ENCODE data around the gene HSPB9. TPM values are rescaled to one million over a fixed set of nuclear protein-coding genes. Genes with fewer than 3 reads are reported as not detected.
"Not testable (repeated sequence)": the region's sequence is repeated elsewhere in the genome, so short reads cannot be mapped to it uniquely, and the experiment has no call there.

The HSPB9 gene
- polyA plus RNA-seq, 4 donors: 0.16 to 0.27 (median 0.23) TPM; not detected in 1

DNA sequence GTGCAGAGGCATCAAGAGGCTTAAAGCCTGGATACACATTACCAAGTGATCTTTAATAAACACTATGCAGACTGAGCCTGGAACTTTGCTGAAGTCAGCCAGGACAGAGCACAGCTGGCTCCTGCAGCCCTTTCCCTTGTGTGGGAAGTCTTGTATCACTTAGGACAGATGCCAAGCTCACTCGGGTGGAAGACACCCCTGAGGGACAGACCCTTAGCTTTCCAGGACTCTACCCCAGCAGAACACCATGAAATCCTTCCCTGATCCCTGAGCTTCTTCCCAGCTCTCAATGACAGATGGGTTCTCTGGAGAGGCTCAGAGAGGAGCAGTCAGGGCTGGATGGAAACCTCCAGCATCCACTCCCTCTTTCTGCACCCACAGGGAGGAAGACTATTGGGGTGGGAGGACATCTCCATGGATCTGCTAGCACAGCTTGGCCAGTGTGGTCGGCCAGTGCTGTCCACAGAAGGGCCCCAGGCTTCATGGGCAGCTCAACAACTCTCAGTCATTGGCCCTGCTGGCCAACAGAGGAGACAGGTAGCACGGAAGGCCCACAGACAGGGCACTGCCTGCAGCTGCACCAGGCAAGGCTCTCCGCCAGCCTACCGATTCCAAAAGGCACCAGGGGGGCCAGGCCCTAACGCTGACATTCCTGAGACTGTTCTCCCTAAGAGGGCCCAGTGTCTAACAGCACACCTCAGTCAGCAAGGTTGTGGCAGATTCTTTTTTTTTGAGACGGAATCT is 16.3 kb downstream of the HSPB9 start:
- DNase-seq (ENCODE audit: low read depth in 4 of 4, low spot score in 3 of 4): no peak

GRCh38 chr17:42140690-42141089 is 18.1 kb downstream of the HSPB9 start:
- DNase-seq (ENCODE audit: low read depth in 4 of 4, low spot score in 3 of 4): not testable (repeated sequence)

DNA sequence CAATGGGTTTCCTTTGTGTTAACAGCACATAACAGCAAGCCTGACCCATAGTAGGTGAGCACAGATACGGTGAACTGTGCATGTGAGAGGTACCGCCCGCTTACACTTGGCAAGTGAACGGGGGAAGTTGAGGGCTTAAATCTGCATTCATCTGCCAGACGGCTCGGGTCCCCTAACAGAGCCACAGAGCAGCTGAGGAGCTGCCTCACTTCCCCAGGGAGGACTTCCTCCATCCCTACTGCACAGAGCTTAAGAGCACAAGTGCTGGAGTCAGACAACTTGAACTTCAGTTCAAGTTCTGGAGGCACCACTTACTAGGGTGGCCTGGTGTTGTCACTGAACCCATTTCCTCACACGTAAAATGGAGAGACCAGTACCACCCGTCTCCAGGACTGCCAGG is 18.8 kb downstream of the HSPB9 start:
- DNase-seq (ENCODE audit: low read depth in 4 of 4, low spot score in 3 of 4): no peak

DNA sequence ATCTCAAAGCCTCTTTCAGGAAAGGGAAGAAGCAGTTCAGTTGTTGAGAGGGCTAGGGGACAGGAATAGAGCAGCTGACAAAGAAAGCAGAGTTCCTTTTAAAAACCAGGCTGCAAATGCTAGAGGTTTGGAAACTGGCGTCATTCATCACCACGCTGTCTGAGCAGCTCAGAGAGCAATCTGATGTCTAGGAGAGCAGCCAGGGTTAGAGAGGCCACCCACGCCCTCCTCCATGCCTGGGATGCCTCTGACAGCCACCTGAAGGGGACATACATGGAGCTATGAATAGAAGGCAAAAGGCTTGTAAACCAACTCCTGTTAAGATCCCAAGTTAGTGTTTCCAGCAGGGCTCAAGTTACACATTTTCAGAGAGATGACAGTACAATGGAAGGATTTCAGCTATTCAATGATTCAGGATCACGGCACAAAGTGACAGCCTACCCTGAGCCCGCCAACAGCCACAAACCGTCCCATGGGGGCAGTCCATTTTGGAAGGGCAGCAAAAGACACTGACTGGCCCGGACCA is 19.8 kb downstream of the HSPB9 start:
- no peak for DNase-seq (ENCODE audit: low read depth in 4 of 4, low spot score in 3 of 4)

DNA sequence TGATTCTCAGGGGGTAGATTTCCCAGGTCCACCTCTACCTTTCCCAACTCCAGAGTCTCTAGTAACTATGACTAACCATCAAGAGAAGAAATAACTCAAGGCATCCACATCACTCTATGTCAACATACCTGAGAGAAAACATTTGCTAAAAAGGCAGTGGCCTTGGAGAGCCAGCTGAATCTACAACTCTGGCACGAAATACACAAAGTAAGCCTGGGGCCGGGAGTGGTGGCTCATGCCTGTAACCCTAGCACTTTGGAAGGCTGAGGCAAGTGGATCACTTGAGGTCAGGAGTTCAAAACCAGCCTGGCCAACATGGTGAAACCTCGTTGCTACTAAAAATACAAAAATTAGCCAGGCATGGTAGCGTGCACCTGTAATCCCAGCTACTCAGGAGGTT is 20.5 kb downstream of the HSPB9 start:
- DNase-seq (ENCODE audit: low read depth in 4 of 4, low spot score in 3 of 4): not testable (repeated sequence)

DNA sequence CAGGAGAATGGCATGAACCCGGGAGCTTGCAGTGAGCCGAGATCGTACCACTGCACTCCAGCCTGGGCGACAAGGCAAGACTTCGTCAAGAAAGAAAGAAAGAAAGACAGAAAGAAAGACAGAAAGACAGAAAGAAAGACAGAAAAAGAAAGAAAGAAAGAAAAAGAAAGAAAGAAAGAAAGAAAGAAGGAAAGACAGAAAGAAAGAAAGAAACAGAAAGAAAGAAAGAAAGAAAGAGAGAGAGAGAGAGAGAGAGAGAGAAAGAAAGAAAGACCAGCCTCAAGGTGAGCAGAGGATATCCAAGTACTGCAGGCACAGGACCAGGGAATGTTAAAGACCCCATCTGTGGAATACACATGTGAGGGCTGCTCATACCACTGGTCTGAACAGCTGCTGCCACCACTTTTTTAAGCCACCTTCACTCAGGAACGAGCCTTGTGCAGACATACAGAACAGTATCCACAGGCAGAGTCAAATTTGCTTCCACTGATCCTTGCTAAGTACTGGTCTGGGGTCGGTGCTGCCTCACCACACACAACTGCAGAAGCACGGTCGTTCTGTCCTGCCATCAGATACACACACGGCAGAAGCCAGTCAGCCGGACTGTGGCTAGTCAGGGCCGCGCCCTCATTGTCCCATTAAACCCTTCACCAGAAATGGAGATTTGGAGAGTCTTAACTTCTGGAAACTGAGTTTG is 24.5 kb downstream of the HSPB9 start:
- DNase-seq (ENCODE audit: low read depth in 4 of 4, low spot score in 3 of 4): no peak

- no peak for DNase-seq (ENCODE audit: low read depth in 4 of 4, low spot score in 3 of 4)
Measured at GRCh38 chr17:42153919-42154742, 31.5 kb downstream of the HSPB9 start.

GRCh38 chr17:42155614-42156045 is 33.0 kb downstream of the HSPB9 start:
- no peak for DNase-seq (ENCODE audit: low read depth in 4 of 4, low spot score in 3 of 4)

DNA sequence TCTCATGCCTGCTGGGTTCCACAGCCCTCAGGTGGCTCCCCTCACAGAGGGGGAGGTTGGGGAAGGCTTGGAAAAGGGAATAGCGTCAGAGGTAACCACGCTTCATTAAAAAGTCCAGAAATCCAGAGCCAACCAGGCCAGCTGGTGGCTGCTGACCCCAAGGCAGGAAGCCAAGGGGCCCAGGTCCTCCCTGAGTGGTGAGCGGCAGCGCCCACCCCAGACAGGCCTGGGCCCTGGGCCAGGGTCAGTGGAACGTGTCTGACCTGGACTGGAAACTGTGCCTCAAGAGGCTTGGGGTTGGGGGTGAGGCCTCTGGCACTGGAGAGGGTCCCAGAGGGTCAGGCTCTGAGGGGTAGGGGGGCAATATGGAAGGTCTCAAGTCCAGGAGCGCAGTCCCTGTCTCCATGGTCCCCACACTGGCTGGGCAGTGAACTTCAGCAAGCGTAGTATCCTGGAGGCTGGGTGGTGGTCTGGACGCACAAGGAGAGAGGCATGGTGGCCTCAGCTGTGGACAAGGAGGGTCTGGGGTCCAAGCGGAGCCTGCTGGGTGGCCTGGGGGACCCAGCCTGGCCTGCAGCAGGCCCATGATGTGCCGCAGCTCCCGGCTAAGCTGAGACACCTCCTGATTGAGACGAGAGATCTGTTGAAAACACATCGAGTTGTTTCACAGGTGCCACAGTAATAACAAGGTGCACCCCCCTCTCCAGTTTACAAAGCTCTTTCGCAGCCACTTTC is 37.4 kb downstream of the HSPB9 start:
- no peak for DNase-seq (ENCODE audit: low read depth in 4 of 4, low spot score in 3 of 4)

GRCh38 chr17:42160531-42160910 is 37.9 kb downstream of the HSPB9 start:
- no peak for DNase-seq (ENCODE audit: low read depth in 4 of 4, low spot score in 3 of 4)

- DNase-seq (ENCODE audit: low read depth in 4 of 4, low spot score in 3 of 4): no peak
Measured at GRCh38 chr17:42163113-42163512, 40.5 kb downstream of the HSPB9 start.

DNA sequence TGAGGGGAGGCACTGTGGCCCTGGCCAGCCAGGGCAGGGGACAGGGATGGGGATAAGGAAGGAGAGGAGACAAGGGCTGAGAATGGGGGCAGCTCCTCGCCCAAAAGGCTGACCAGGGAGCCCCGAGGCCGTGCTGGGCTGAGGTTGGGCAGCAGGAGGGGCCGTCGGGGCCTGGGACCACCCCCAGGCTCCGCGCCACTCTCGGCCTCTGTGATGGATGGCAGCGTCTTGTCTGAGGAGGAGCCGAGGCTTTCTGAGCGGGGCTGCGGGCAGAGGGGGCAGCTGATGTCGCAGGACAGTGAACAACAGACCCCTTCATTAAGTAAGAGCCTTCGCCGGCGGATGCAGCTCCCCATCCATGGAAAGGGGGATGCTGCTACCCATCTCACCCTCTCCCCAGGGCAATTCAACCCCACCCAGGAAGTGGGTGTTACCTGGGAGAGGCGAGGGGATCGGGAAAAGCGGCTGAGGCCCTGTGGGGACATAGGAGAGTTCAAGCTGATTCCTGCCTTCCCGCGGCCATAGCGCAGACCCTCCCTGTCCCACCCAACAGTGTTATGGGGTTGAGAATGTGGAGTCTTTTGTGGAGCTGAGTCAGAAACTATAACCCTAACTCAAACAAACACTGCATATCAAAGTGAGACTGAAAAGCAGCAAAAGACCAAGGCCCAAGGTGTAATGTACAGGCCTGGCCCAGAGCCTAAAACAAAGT is 41.2 kb downstream of the HSPB9 start:
- DNase-seq (ENCODE audit: low read depth in 4 of 4, low spot score in 3 of 4): no peak

- no peak for DNase-seq (ENCODE audit: low read depth in 4 of 4, low spot score in 3 of 4)
Measured at GRCh38 chr17:42165751-42166150, 43.1 kb downstream of the HSPB9 start.

DNA sequence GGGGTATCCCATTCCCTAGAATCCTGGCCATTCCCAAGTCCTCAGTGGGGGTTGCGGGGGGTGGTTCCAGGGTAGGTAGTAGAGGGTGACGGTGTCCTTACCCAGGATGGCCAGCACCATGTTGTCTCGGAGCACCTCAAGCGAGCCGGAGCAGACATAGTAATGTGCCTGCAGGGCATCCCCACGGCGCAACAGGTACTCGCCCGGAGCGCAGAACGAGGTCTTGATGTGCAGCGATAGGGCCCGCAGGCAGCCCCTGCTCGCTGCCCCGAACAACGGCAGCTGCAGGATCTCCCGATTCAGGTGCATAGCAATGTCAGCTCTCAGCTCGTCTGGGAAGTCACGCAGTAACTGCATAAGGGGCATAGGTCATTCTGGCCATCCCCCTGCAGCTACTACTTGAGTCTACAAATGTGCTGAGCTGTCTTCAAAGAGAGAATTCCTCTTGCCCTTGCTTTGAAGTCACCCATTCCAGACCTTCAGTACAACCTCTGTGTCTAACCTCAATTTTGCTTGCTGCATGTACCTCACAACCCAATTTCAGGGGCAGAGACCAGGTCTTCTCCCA is 43.7 kb downstream of the HSPB9 start:
- no peak for DNase-seq (ENCODE audit: low read depth in 4 of 4, low spot score in 3 of 4)

- DNase-seq (ENCODE audit: low read depth in 4 of 4, low spot score in 3 of 4): no peak
Measured at GRCh38 chr17:42167807-42168206, 45.2 kb downstream of the HSPB9 start.

GRCh38 chr17:42169351-42169750 is 46.7 kb downstream of the HSPB9 start:
- no peak for DNase-seq (ENCODE audit: low read depth in 4 of 4, low spot score in 3 of 4)

DNA sequence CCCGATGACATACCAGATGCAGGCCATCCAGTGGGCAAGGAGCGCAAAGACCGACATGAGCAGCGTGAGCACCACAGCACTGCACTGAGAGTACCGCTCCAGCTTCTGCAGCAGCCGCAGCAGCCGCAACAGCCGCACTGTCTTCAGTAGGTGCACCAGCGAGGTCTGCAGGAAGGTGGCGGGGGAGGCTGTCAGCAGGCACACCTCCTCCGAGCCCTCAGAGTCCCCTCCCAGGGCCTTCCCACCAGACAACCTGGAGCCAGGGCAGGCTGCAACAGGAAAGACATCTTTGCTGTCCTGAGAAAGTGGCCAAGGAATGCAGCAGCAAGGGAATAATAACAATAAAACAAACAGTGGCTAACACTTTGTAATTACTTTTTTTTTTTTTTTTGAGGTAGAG is 49.2 kb downstream of the HSPB9 start:
- DNase-seq (ENCODE audit: low read depth in 4 of 4, low spot score in 3 of 4): no peak
